HEK293T (cell line): ENCODE results near the gene TEX11.
"Not testable (repeated sequence)": the region's sequence is repeated elsewhere in the genome, so short reads cannot be mapped to it uniquely, and the experiment has no call there.

Source experiments
- ARNT ChIP-seq: fragments of 450-650 bp; IDR thresholded peaks from 2 replicates; pipeline ENCODE4 v1.6.1; 2017; ENCODE audit warnings: mild to moderate bottlenecking
- ELF4 ChIP-seq: fragments of 450-650 bp; IDR thresholded peaks from 2 replicates; pipeline ENCODE4 v1.6.1; 2017; ENCODE audit warnings: antibody characterized with exemption
- FOXA1 ChIP-seq: fragments of 450-650 bp; IDR thresholded peaks from 2 replicates; pipeline ENCODE4 v1.6.1; 2016; ENCODE audit warnings: mild to moderate bottlenecking
- FOXM1 ChIP-seq: fragments of 450-650 bp; IDR thresholded peaks from 2 replicates; pipeline ENCODE4 v1.6.1; 2017; ENCODE audit warnings: mild to moderate bottlenecking, borderline replicate concordance
- HDGF ChIP-seq: fragments of 450-650 bp; IDR thresholded peaks from 2 replicates; pipeline ENCODE4 v1.6.1; 2017; ENCODE audit warnings: antibody characterized with exemption, borderline replicate concordance
- L3MBTL2 ChIP-seq: fragments of 450-650 bp; conservative IDR thresholded peaks from 2 replicates; pipeline ENCODE4 v1.6.1; 2016; ENCODE audit warnings: mild to moderate bottlenecking
- LEF1 ChIP-seq: fragments of 450-650 bp; IDR thresholded peaks from 2 replicates; pipeline ENCODE4 v1.6.1; 2017; ENCODE audit warnings: mild to moderate bottlenecking, borderline replicate concordance
- NFRKB ChIP-seq: fragments of 450-650 bp; IDR thresholded peaks from 2 replicates; pipeline ENCODE4 v1.6.1; 2016; ENCODE audit warnings: mild to moderate bottlenecking, moderate library complexity
- SP1 ChIP-seq: fragments of 450-650 bp; IDR thresholded peaks from 2 replicates; pipeline ENCODE4 v1.6.1; 2017
- SUZ12 ChIP-seq: fragments of 450-650 bp; IDR thresholded peaks from 2 replicates; pipeline ENCODE4 v1.6.1; 2016; ENCODE audit warnings: mild to moderate bottlenecking
- TARDBP ChIP-seq: fragments of 450-650 bp; IDR thresholded peaks from 2 replicates; pipeline ENCODE4 v1.6.1; 2016
- ZNF384 ChIP-seq: fragments of 450-650 bp; IDR thresholded peaks from 2 replicates; pipeline ENCODE4 v1.6.1; 2016
- TF ChIP-seq, protein P1 (sequence below): fragments of 450-650 bp; IDR thresholded peaks from 2 replicates; pipeline ENCODE4 v1.6.1; 2016

DNA sequence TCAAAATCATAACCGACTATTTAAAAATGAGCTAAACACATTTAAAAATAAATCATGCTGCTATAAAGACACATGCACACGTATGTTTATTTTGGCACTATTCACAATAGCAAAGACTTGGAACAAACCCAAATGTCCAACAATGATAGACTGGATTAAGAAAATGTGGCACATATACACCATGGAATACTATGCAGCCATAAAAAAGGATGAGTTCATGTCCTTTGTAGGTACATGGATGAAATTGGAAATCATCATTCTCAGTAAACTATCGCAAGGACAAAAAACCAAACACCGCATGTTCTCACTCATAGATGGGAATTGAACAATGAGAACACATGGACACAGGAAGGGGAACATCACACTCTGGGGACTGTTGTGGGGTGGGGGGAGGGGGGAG is 251.0 kb downstream of the TEX11 start:
- TF ChIP-seq SP1, ARNT, FOXM1, SUZ12, FOXA1, ELF4, NFRKB, LEF1, ZNF384, TARDBP, HDGF, L3MBTL2: not testable (repeated sequence)
- TF ChIP-seq, protein P1, sequence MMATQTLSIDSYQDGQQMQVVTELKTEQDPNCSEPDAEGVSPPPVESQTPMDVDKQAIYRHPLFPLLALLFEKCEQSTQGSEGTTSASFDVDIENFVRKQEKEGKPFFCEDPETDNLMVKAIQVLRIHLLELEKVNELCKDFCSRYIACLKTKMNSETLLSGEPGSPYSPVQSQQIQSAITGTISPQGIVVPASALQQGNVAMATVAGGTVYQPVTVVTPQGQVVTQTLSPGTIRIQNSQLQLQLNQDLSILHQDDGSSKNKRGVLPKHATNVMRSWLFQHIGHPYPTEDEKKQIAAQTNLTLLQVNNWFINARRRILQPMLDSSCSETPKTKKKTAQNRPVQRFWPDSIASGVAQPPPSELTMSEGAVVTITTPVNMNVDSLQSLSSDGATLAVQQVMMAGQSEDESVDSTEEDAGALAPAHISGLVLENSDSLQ, result not testable (repeated sequence)
